Activated CD8-positive, alpha-beta memory T cell treated with anti-CD3 and anti-CD28 coated beads, Interleukin-2, amount 10 ng/mL, durations not matched to agents 7 days and 5 days (primary cell): Measurements from ENCODE around the gene CELA3A. TPM values are rescaled to one million over a fixed set of nuclear protein-coding genes. Genes with fewer than 3 reads are reported as not detected.

ENCODE experiments used
- ATAC-seq: fragments of 150-1000 bp; cut with Tn5 transposase; one replicate; pipeline ENCODE4 v1.10.0; 2021; ENCODE audit warnings: moderate library complexity
- CTCF ChIA-PET: fragments of 350-600 bp; sonication (Branson Sonifier 250); formaldehyde crosslinking; loops from one replicate; lab custom pipeline; 2021; ENCODE audit warnings: antibody characterized with exemption; lab: Charles Lee
- DNase-seq: peaks from one replicate; pipeline ENCODE4 v3.0.0-alpha.2; 2020
- H3K27ac Mint-ChIP-seq: one replicate; pipeline ENCODE4 v1.8.0; 2021; ENCODE audit warnings: mild to moderate bottlenecking, mixed read lengths
- H3K27me3 Mint-ChIP-seq: one replicate; pipeline ENCODE4 v1.8.0; 2021; ENCODE audit warnings: mixed read lengths
- H3K36me3 Mint-ChIP-seq: one replicate; pipeline ENCODE4 v1.8.0; 2021; ENCODE audit warnings: mild to moderate bottlenecking, mixed read lengths
- H3K4me1 Mint-ChIP-seq: one replicate; pipeline ENCODE4 v1.8.0; 2021; ENCODE audit warnings: mixed read lengths
- H3K4me3 Mint-ChIP-seq: one replicate; pipeline ENCODE4 v1.8.0; 2021; ENCODE audit warnings: mild to moderate bottlenecking, moderate library complexity, mixed read lengths
- H3K9me3 Mint-ChIP-seq: one replicate; pipeline ENCODE4 v1.8.0; 2022; ENCODE audit warnings: low read depth, mixed read lengths
- total RNA-seq, 2 experiments: library from RNA; stranded (reverse); gene quantifications; one replicate each; pipeline ENCODE4 v1.2.3, GENCODE V29; 2021

Gene CELA3A
- total RNA-seq, 2 experiments from 2014 or later = not detected

- Mint-ChIP-seq H3K36me3 (peaks cover 33% of the 10 kb centered on the region), H3K27ac (peak within 1 kb of the TSS; percentile 99), H3K4me1 (peaks cover 59% of the 10 kb centered on the region), H3K4me3 (peak within 1 kb of the TSS; percentile 99), H3K27me3 (no peaks in the 10 kb centered on the region), H3K9me3 (no peaks in the 10 kb centered on the region)
- peak; percentile 98 for DNase-seq
- peak; percentile 95 for ATAC-seq
- CTCF ChIA-PET = interaction anchor here (1.2 to 7.7 kb wide), 7 partner anchors 10 to 34 kb away, joined by 3 to 96 read pairs (median 7); no protein-coding TSS in a partner anchor
These were observed 50.9 kb downstream of the CELA3A start, which contains the start of gene CDC42 for GRCh38 chr1:22052115-22053016. Gene CDC42 (plus strand): TSS chr1:22052709. CDS start chr1:22078479, 25,770 bp downstream.

- ATAC-seq (peak; percentile 56), DNase-seq (peak; percentile 60)
- Mint-ChIP-seq H3K9me3 (no peaks in the 10 kb centered on the region), H3K4me3 (peak overlapping the region; percentile 99), H3K27me3 (no peaks in the 10 kb centered on the region), H3K36me3 (peaks cover 39% of the 10 kb centered on the region), H3K4me1 (peaks cover 61% of the 10 kb centered on the region), H3K27ac (peak overlapping the region; percentile 99)
- CTCF ChIA-PET = interaction anchor here (1.1 to 7.7 kb wide), 7 partner anchors 13 to 41 kb away, joined by 3 to 96 read pairs (median 7); no protein-coding TSS in a partner anchor
These were observed 51.8 kb downstream of the CELA3A start for GRCh38 chr1:22053017-22053860.

- DNase-seq (no peak), ATAC-seq (no peak)
- Mint-ChIP-seq H3K9me3 (no peaks in the 10 kb centered on the region), H3K36me3 (peaks cover 40% of the 10 kb centered on the region), H3K4me3 (peak overlapping the region; percentile 99), H3K27me3 (no peaks in the 10 kb centered on the region), H3K27ac (peak overlapping the region; percentile 99), H3K4me1 (peaks cover 58% of the 10 kb centered on the region)
- CTCF ChIA-PET = interaction anchor here (1.1 to 7.7 kb wide), 8 partner anchors 13 to 40 kb away, joined by 3 to 96 read pairs (median 6); no protein-coding TSS in a partner anchor
These were observed 52.7 kb downstream of the CELA3A start for GRCh38 chr1:22053861-22054770.

- H3K36me3 Mint-ChIP-seq = peaks cover 41% of the 10 kb centered on the region
- ATAC-seq = no peak
- H3K9me3 Mint-ChIP-seq = no peaks in the 10 kb centered on the region
- CTCF ChIA-PET = interaction anchor here (1.3 to 7.7 kb wide), 4 partner anchors 12 to 32 kb away, joined by 3 to 96 read pairs (median 4); no protein-coding TSS in a partner anchor
- peak overlapping the region; percentile 53 for H3K4me3 Mint-ChIP-seq
- no peaks in the 10 kb centered on the region for H3K27me3 Mint-ChIP-seq
- peak overlapping the region; percentile 46 for H3K27ac Mint-ChIP-seq
- DNase-seq = no peak
- H3K4me1 Mint-ChIP-seq = peaks cover 67% of the 10 kb centered on the region
These were observed 54.0 kb downstream of the CELA3A start for GRCh38 chr1:22055463-22055862.

GRCh38 chr1:22056043-22056442 is 54.6 kb downstream of the CELA3A start:
- H3K4me1 Mint-ChIP-seq = peaks cover 70% of the 10 kb centered on the region
- peak overlapping the region; percentile 19 for H3K4me3 Mint-ChIP-seq
- CTCF ChIA-PET = interaction anchor here (0.6 to 7.7 kb wide), 3 partner anchors 16 to 33 kb away, joined by 3 to 96 read pairs (median 6); no protein-coding TSS in a partner anchor
- peak overlapping the region; percentile 52 for H3K27ac Mint-ChIP-seq
- ATAC-seq = no peak
- H3K9me3 Mint-ChIP-seq = no peaks in the 10 kb centered on the region
- H3K36me3 Mint-ChIP-seq = peaks cover 42% of the 10 kb centered on the region
- H3K27me3 Mint-ChIP-seq = no peaks in the 10 kb centered on the region
- DNase-seq = no peak

- no peaks in the 10 kb centered on the region for H3K9me3 Mint-ChIP-seq
- H3K27me3 Mint-ChIP-seq = no peaks in the 10 kb centered on the region
- peaks cover 65% of the 10 kb centered on the region for H3K4me1 Mint-ChIP-seq
- CTCF ChIA-PET = interaction anchor here (7.7 kb wide), 1 partner anchor 34 kb away, joined by 96 read pairs; no protein-coding TSS in a partner anchor
- DNase-seq = no peak
- no peak for ATAC-seq
- peaks cover 42% of the 10 kb centered on the region for H3K36me3 Mint-ChIP-seq
- peak overlapping the region; percentile 19 for H3K4me3 Mint-ChIP-seq
- peak overlapping the region; percentile 15 for H3K27ac Mint-ChIP-seq
These were observed 55.5 kb downstream of the CELA3A start for GRCh38 chr1:22056936-22057335.

- DNase-seq = no peak
- peaks cover 47% of the 10 kb centered on the region for H3K36me3 Mint-ChIP-seq
- H3K4me1 Mint-ChIP-seq = peaks cover 69% of the 10 kb centered on the region
- H3K27ac Mint-ChIP-seq = no peak overlapping the region
- CTCF ChIA-PET = no interaction called here
- H3K4me3 Mint-ChIP-seq = no peak overlapping the region
- no peaks in the 10 kb centered on the region for H3K9me3 Mint-ChIP-seq
- H3K27me3 Mint-ChIP-seq = no peaks in the 10 kb centered on the region
- ATAC-seq = no peak
These were observed 56.4 kb downstream of the CELA3A start for GRCh38 chr1:22057861-22058260.

Other genes with a start within 250 kb of the CELA3A start
- 10 to 100 TPM; 83.9 to 96.8 TPM for gene USP48, start 218.5 kb upstream of the CELA3A start, total RNA-seq
- gene LDLRAD2, start 189.4 kb upstream of the CELA3A start, total RNA-seq = not detected
- 1 to 10 TPM; 1.0 to 2.5 TPM for gene HSPG2, start 64.3 kb upstream of the CELA3A start, total RNA-seq
- gene CELA3B, start 24.6 kb upstream of the CELA3A start, total RNA-seq = not detected
- gene CDC42, start 51.1 kb downstream of the CELA3A start, total RNA-seq = 100 to 1,000 TPM; 254 to 340 TPM
- not detected for gene WNT4, start 141.4 kb downstream of the CELA3A start, total RNA-seq